Stimulated activated CD8-positive, alpha-beta memory T cell treated with anti-CD3 and anti-CD28 coated beads, Interleukin-2, amount 100 ng/mL, for 48 hours (primary cell): ENCODE measurements around the gene GNG4.
"Not testable (repeated sequence)": the region's sequence is repeated elsewhere in the genome, so short reads cannot be mapped to it uniquely, and the experiment has no call there.

Source experiments
- DNase-seq, 2 donors: peaks; one replicate each; pipeline ENCODE4 v3.0.0-alpha.2; 2020; ENCODE audit warnings: low read depth in 2 of 2

The GNG4 gene

GRCh38 chr1:235650341-235651169, 971 bp upstream of the GNG4 start:
- no peak for DNase-seq

- DNase-seq = peak; percentile 38 to 41
These were observed 623 bp downstream of the GNG4 start for GRCh38 chr1:235648954-235649367.

GRCh38 chr1:235648407-235648907, 1.1 kb downstream of the GNG4 start:
- DNase-seq = no peak

DNA sequence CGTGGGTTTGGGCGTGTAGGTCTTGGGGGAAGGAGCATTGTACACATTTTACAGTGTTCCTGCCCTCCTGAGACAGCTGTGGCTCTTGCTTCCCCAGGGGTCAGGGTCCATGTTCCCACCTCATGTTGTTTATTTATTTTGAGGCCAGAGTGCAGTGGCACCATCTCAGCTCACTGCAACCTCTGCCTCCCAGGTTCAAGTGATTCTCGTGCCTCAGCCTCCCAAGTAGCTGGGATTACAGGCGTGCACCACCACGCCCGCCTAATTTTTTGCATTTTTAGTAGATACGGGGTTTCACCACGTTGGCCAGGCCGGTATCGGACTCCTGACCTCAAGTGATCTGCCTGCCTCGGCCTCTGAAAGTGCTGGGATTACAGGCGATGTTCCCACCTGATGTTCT, 2.0 kb downstream of the GNG4 start:
- not testable (repeated sequence) for DNase-seq

DNA sequence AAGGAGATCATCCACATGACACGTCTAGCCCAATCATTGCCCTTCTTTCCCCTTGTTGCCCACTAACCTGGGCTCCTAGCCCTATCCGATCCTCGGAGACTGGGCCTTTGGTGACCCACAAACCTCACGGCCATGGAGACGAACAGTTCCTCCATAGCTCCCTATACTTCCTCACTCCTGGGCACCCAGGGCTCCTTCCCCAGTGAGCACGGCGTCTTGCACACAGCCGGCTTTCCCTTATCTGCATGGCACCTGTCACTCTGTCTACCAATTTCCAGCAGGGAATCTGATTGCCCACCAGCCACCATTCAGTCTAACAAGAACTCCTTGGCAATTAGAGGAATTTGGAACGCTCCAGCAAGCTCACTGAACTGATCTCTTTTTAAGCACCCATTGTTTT, 3.1 kb downstream of the GNG4 start:
- DNase-seq = no peak

DNA sequence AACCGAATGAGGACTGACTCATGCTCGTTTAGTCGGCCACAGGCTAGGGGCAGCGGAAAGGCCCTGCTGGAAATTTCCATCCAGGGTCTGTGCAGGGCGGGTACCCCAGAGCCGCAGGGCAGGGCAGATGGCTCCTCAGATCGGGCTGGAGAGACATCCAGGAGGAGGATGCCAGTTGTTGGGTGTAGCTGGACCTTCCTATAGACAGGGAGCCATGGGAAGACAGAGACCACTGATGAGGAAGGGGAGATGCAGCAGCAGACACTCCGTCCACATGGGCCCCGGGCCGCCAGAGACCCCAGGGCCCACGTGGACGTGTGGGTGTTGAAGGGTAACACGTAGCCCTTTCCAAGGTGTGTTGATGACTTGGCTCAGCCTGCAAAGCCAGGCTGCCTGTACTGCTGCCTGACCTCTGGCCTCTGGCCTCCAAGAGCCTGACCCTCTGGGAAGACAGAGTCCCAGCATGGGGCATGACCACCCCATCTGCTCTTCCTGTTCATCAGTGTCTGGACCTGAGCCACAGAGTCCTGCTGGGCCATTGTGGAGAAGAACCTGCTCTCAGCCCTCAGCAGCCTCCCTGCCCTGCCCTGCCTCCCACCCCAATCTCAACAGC, 4.8 kb downstream of the GNG4 start:
- DNase-seq = no peak

DNA sequence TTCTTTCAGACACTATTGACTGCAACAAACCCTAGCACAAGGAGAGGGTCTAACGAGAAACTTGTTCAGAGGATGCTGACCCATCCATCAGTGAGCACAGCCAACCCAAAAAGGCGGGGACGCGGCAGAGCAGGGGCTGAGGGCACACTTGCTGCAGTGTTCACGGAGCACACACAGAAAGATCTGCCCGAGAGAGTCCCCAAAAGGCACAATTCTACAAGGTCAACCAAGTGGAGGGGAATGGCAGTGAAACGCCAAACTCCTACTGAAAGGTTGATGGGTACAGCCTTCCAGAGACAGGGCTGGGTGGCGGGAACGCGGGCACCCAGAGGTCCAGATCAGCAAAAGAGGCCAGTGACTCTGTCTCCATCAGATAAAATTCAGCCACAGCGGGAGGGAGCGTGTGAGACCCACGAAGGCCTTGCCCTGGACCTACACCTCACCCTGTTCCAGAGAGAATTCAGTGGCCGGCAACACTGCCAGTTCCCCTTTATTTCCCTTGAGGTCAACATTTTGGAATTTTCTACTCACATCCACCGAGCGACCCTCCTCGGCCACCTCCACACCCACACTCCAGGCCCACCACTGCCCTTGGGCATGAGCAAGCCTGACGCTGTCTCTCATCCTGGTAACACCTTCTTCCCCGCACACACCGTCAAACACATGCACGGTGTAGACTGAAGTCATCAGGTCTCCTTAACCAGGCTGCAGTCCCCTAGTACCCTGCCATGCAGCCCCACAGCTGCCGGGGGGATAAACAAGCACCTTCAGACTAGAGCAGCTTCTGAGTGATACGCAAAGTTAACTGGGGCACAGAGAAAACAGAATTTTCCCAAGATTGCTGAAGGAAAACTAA, 5.5 kb downstream of the GNG4 start:
- DNase-seq = no peak

DNA sequence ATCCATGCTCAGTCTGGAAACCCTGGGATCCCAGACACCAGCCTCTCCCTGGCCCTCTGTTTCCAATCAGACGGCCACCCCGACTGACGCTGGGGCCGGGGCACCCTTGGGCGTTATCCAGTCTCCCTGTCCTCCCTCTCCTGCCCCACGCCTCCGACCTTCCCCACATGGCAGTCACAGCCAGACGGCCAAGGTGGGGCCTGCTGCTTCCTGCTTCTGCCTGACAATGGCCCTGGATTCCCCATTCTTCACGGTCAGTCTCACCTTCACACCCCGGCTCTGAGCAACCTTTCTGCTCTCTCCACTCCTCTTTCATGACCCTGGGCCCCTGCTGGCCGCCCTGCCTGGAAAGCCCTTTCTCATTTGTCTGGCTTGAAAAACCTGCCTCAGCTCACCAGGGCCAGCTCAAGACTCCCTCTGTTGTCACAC, 6.6 kb downstream of the GNG4 start:
- no peak for DNase-seq

DNA sequence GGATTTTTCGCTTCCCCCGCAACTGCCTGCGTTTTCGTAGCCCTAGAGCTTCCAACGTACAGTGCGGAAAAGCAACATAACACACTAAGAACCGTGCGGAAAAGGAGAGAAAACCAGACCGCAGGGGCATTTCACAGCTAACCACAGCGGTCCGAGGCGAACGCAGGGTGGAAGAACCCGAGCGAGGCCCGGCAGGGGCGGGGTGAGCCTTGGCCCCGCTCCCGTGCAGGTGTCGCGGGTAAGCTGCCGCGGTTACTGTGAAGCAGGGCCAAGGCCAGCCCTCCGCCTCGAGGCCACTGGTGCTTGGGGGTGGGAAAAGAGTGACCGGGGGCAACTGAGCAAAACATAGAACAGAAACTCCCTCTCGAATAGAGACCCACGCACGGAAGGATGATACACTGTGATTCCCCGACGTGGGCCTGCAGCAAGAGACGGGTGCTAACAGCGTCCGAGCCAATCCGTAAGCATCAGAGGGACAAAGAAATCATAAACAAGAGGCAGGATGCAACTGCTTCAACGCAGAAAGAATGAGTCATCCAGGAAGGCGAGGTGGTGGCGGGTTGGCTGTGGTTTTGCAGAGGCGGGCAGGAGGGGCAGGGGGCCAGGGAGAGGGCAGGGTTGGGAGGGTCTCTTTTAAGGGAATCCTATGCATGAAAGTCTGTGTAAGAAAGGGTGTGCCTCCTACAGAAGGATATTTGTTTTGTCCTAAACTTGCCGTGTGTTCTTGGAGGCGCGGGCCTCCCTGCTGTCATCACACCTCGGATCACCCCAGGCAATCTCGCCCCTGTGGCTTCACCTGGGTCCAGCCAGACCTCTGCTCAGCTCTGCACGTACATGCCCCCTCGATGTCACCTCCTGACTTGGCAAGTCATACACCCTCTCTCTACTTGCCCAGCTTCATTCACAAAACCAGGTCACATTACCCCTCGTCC, 7.3 kb downstream of the GNG4 start:
- peak; percentile 44 to 46 for DNase-seq

GRCh38 chr1:235640580-235640979, 9.0 kb downstream of the GNG4 start:
- DNase-seq = no peak

DNA sequence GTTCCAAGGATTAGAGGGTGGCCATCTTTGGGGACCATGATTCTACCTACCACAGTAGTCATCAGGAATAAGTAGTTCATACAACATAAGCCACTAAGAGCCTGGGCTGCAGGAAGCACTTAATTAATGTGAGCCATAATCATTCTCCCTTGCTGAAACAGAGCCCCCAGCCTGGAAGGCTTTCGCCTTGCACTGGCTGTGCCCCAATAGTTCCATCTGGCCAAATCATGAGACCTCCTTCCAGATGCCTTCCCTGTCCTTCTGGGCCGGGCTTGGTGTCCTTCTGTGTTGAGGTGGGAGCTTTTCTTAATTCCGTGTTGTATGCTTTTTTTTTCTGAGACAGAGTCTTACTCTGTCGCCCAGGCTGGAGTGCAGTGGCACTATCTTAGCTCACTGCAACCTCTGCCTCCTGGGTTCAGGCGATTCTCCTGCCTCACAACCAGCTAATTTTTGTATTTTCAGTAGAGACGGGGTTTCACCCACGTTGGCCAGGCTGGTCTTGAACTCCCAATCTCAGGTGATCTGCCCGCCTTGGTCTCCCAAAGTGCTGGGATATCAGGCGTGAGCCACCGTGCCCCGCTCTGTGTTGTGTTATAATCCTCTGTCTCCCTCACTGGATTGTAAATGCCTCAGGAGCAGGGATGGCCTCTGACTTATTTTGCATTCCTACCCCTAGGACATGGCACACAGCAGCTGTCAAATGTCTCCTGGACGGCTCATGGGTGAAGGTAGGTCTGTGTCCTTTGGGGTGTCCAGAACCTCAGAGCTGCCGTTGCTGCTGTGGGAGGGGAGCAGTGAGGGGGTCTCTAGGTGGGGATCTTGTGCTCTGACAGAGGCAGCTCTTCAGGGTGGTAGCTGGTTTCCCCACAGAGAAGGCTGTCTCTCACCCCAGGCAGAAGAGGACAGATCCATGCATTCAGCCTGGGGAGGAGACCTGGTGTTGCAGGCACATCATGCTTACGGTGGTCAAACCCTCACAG, 10.1 kb downstream of the GNG4 start:
- DNase-seq = no peak

DNA sequence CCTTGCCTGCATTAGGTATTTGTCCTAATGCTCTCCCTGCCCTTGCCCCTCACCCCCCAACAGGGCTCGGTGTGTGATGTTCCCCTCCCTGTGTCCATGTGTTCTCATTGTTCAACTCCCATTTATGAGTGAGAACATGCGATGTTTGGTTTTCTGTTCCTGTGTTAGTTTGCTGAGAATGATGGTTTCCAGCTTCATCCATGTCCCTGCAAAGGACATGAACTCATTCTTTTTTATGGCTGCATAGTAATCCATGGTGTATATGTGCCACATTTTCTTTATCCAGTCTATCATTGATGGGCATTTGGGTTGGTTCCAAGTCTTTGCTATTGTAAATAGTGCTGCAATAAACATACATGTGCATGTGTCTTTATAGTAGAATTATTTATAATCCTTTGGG, 11.0 kb downstream of the GNG4 start:
- not testable (repeated sequence) for DNase-seq

DNA sequence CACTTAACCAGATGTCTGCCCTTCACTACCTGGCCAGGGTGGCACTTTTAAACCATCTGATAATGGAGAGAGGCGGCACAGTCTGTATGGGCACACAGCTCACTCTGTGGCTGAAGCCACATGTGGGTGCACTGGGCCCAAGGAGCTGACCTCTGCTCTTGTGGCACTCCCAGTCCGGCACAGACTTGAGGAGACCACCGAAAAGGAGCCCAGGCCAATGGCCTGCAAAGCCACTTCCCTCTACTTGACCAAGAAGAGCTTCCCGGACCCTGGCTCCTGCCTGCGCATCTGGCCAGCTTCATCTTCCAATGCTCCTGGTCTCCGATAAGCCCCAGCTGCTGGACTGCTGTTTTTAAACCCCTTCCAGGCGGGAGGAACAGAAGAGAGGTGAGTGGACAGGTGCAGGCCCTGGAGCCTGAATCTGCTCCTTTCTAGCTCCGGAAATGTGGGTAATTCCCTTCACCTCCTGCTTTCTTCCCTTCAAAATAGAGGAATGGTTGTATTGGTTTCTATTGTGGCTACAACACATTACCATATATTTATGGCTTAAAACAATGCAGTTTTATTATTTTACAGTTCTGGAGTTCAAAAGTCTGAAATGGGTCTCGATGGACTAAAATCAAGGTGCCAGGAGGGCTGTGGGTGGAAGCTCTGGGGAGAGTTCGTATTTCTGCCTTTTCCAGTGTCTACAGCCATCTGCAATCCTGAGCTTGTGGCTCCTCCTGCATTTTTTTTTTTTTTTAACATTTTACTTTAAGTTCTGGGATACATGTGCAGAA, 11.6 kb downstream of the GNG4 start:
- no peak for DNase-seq

DNA sequence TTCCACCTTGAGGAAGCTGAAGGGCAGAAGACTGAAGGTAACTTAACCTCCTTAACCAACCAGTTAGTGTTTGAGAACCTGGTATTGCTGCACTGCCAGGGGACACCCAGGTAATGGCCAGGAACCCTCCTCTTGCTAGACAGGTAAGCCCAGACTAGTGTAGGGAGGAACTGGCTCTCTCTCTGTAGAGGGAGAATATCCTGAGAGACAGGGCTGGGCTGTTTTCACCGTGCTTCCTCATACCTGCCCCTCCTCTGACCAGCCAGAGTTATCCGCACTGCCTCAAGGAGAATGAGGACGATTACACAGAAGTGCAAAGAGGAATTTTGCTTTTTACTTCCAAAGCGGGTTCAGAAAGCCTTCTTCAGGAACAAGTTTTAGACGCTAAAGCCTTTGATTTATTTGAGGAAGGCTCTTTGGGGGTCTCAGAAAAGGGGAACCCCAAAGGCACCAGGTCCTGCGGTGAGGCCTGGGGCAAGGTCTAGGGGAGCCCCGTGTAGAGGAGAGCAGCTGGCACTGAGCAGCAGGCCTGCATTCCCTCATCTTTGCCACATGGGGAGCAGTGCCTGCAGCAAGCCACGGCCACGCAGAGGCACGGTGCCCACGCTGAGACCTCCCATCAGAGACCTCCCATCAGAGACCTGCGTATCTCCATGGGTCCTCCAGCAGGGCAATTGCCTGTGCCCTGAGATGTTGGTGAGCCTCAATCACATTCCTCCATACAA, 13.5 kb downstream of the GNG4 start:
- no peak for DNase-seq

GRCh38 chr1:235632506-235633401, 16.8 kb downstream of the GNG4 start:
- DNase-seq = no peak

DNA sequence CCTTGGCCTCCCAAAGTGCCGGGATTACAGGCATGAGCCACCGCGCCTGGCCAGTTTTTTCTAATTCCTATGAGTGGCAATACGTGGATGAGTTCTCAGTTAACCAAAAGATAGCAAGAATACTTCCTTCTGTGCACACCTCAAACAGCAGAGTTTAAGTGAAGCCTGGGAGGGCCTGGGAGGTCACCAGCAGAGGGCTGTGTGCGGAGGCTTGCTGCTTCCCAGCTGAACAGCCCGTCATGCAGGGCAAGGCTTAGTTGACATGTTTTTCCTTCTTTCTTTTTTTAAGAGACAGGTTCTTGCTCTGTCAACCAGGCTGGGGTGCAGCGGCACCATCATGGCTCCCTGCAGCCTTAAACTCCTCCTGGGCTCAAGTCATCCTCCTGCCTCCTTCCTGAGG, 17.8 kb downstream of the GNG4 start:
- no peak for DNase-seq

GRCh38 chr1:235628316-235629005, 21.1 kb downstream of the GNG4 start:
- no peak for DNase-seq
